ENCODE data around the gene CLASP1.

Gene CLASP1

DNA sequence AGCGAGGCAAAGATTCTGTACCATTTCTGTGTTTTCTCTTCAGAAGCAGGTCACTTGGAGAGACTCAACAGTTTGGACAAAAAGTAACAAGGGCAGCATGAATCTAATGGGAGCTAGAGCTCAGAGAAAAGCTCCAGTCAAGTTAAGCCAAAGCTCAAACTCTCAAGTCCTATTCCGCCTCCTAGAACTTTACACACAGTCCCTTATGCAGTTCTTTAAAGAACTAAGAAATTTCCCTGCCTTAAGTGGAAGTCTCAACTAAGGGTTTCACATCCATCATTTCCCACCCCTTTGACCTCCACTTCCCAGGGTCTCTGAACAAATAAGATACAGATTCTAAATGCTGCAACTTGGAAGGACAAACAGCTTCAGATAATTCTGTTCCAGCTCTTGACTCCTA lies 239.9 kb downstream of the CLASP1 start:
- H3K9ac ChIP-seq (ENCODE audit: low read length) = no peak overlapping the region
- no peak overlapping the region for H3K4me2 ChIP-seq (ENCODE audit: low read length)
- H3K4me3 ChIP-seq (ENCODE audit: low read length) = no peak overlapping the region
- no peaks in the 10 kb centered on the region for H3K27me3 ChIP-seq (ENCODE audit: low read depth, low read length)
- H3K27ac ChIP-seq (ENCODE audit: low read length) = no peak overlapping the region
- no peaks in the 10 kb centered on the region for H4K20me1 ChIP-seq (ENCODE audit: insufficient read depth, low read length)
- H2AFZ ChIP-seq (ENCODE audit: low read depth, low read length) = no peak overlapping the region
- H3K36me3 ChIP-seq (replicated peaks; ENCODE audit: low read depth, low read length) = peaks cover 7% of the 10 kb centered on the region
- no peaks in the 10 kb centered on the region for H3K79me2 ChIP-seq (ENCODE audit: low read length)
- H3K9me3 ChIP-seq (ENCODE audit: insufficient read depth, low read length) = no peaks in the 10 kb centered on the region
- no peaks in the 10 kb centered on the region for H3K4me1 ChIP-seq (ENCODE audit: low read length)
- TF ChIP-seq, protein P1, sequence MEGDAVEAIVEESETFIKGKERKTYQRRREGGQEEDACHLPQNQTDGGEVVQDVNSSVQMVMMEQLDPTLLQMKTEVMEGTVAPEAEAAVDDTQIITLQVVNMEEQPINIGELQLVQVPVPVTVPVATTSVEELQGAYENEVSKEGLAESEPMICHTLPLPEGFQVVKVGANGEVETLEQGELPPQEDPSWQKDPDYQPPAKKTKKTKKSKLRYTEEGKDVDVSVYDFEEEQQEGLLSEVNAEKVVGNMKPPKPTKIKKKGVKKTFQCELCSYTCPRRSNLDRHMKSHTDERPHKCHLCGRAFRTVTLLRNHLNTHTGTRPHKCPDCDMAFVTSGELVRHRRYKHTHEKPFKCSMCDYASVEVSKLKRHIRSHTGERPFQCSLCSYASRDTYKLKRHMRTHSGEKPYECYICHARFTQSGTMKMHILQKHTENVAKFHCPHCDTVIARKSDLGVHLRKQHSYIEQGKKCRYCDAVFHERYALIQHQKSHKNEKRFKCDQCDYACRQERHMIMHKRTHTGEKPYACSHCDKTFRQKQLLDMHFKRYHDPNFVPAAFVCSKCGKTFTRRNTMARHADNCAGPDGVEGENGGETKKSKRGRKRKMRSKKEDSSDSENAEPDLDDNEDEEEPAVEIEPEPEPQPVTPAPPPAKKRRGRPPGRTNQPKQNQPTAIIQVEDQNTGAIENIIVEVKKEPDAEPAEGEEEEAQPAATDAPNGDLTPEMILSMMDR (IDR thresholded peaks at IDR 0.05; ENCODE audit: low read depth, low read length) = no peak
- no peak for TF ChIP-seq EZH2phosphoT487 (IDR thresholded peaks at IDR 0.05; ENCODE audit: low read depth)

DNA sequence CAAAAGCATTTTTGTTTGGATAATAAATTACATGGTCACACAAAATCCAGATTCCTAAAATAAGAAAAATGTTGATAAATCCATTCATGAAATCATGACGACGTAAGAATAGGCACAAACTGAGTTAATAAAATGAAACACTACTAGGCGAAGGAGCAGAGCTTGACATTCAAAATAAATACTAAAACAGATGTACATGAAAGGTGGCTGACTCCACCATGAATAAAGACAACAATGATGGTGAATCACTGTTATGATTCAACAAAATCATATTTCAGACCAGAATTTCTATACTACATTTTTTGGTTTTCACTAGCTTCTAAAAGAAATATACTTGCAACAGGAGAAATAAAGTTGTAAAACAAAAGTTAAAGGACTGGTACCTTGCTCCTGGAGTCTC lies 240.6 kb downstream of the CLASP1 start:
- no peak overlapping the region for H2AFZ ChIP-seq (ENCODE audit: low read depth, low read length)
- H3K79me2 ChIP-seq (ENCODE audit: low read length) = no peaks in the 10 kb centered on the region
- TF ChIP-seq, protein P1 (IDR thresholded peaks at IDR 0.05; ENCODE audit: low read depth, low read length) = no peak
- TF ChIP-seq EZH2phosphoT487 (IDR thresholded peaks at IDR 0.05; ENCODE audit: low read depth) = no peak
- H3K4me1 ChIP-seq (ENCODE audit: low read length) = no peaks in the 10 kb centered on the region
- H4K20me1 ChIP-seq (ENCODE audit: insufficient read depth, low read length) = no peaks in the 10 kb centered on the region
- H3K9ac ChIP-seq (ENCODE audit: low read length) = no peak overlapping the region
- H3K9me3 ChIP-seq (ENCODE audit: insufficient read depth, low read length) = no peaks in the 10 kb centered on the region
- H3K4me3 ChIP-seq (ENCODE audit: low read length) = no peak overlapping the region
- no peak overlapping the region for H3K27ac ChIP-seq (ENCODE audit: low read length)
- no peak overlapping the region for H3K4me2 ChIP-seq (ENCODE audit: low read length)
- no peaks in the 10 kb centered on the region for H3K27me3 ChIP-seq (ENCODE audit: low read depth, low read length)
- H3K36me3 ChIP-seq (replicated peaks; ENCODE audit: low read depth, low read length) = peaks cover 7% of the 10 kb centered on the region

DNA sequence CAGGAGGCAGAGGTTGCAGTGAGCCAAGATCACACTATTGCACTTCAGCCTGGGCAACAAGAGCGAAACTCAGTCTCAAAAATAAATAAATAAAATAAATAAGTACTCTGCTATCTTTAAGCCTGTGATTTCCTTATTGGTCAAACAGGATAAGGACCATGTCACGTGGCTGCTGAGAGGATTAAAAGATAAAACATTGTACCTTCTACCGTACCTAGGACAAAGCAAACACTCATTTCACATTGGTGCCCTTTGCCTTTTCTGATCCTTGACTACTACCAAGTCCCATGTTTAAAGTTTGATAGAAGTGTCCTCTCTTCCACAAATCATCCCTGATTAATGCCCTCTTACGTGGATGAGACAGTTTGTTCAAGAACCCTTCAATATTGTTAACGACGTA lies 244.0 kb downstream of the CLASP1 start:
- H3K4me1 ChIP-seq (ENCODE audit: low read length) = no peaks in the 10 kb centered on the region
- H3K36me3 ChIP-seq (replicated peaks; ENCODE audit: low read depth, low read length) = peaks cover 19% of the 10 kb centered on the region
- H3K9ac ChIP-seq (ENCODE audit: low read length) = no peak overlapping the region
- H2AFZ ChIP-seq (ENCODE audit: low read depth, low read length) = no peak overlapping the region
- H3K4me2 ChIP-seq (ENCODE audit: low read length) = no peak overlapping the region
- no peaks in the 10 kb centered on the region for H3K27me3 ChIP-seq (ENCODE audit: low read depth, low read length)
- no peak overlapping the region for H3K4me3 ChIP-seq (ENCODE audit: low read length)
- TF ChIP-seq, protein P1 (IDR thresholded peaks at IDR 0.05; ENCODE audit: low read depth, low read length) = no peak
- TF ChIP-seq EZH2phosphoT487 (IDR thresholded peaks at IDR 0.05; ENCODE audit: low read depth) = no peak
- no peak overlapping the region for H3K27ac ChIP-seq (ENCODE audit: low read length)
- no peaks in the 10 kb centered on the region for H3K79me2 ChIP-seq (ENCODE audit: low read length)
- no peaks in the 10 kb centered on the region for H4K20me1 ChIP-seq (ENCODE audit: insufficient read depth, low read length)
- no peaks in the 10 kb centered on the region for H3K9me3 ChIP-seq (ENCODE audit: insufficient read depth, low read length)

DNA sequence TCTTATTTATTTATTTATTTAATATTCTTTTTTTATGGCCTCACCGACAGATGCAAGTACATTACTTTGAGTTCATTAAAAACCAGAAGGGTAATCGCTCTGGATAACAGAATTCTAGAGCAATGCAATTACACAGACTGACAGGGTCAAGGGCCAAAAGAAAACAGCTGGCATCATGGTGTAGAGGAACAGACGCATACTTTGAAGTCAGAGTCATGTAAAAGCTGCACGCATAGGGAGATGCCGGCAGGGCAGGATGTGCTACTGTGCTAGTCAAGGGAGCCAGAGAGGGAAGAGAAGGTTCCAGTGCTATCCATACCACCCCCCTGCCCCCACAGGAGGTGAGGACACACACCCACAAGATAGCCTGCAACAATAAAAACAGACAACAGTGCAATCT lies 249.1 kb downstream of the CLASP1 start:
- no peaks in the 10 kb centered on the region for H3K79me2 ChIP-seq (ENCODE audit: low read length)

More for the DNA sequence above, 249.1 kb downstream of the CLASP1 start:
- H3K9me3 ChIP-seq (ENCODE audit: insufficient read depth, low read length) = no peaks in the 10 kb centered on the region
- H3K4me1 ChIP-seq (ENCODE audit: low read length) = no peaks in the 10 kb centered on the region
- no peak overlapping the region for H3K9ac ChIP-seq (ENCODE audit: low read length)
- no peak overlapping the region for H3K4me3 ChIP-seq (ENCODE audit: low read length)
- H3K27me3 ChIP-seq (ENCODE audit: low read depth, low read length) = no peaks in the 10 kb centered on the region
- no peak overlapping the region for H3K4me2 ChIP-seq (ENCODE audit: low read length)
- peaks cover 29% of the 10 kb centered on the region for H3K36me3 ChIP-seq (replicated peaks; ENCODE audit: low read depth, low read length)
- no peak overlapping the region for H3K27ac ChIP-seq (ENCODE audit: low read length)
- H4K20me1 ChIP-seq (ENCODE audit: insufficient read depth, low read length) = no peaks in the 10 kb centered on the region; the same call in 1 of the 2 replicates
- no peak for TF ChIP-seq EZH2phosphoT487 (IDR thresholded peaks at IDR 0.05; ENCODE audit: low read depth)
- TF ChIP-seq, protein P1 (IDR thresholded peaks at IDR 0.05; ENCODE audit: low read depth, low read length) = no peak
- H2AFZ ChIP-seq (ENCODE audit: low read depth, low read length) = no peak overlapping the region
